CD4-positive, alpha-beta T cell treated with Interleukin-12 subunit alpha and Interleukin-12 subunit beta, for 1 hour (primary cell): ENCODE results near the gene UBE2L5.

ENCODE experiments used
- DNase-seq: peaks from one replicate; pipeline ENCODE4 v3.0.0-alpha.2; 2020

Gene UBE2L5

DNA sequence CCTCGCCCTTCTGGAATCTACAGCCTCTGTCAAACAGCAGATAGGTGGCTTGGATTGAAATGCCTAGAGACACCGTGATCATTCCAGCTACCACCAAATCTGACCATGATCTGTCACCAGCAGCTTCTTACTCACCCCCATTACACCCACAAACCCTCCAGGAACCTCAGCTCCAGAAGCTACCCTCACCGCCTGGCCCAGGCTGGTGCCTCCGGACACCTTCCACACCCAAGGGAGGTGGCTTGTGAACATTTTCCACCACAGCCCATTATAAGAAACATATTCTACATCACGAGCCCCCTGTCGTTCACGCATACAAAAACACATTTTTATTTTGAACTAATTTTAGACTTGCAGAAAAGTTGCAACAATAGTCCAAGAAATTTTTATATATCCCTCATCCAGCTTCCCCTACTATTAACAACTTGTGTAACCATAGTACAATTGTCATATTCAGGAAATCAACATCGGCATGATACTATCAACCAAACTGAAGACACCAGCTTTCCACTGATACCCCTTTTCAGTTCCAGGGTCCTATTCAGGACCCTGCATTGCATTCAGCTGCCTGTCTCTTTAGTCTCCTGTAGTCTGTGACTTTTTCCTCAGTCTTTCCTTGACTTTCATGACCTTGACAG, 15.4 kb upstream of the UBE2L5 start:
- DNase-seq, result no peak

DNA sequence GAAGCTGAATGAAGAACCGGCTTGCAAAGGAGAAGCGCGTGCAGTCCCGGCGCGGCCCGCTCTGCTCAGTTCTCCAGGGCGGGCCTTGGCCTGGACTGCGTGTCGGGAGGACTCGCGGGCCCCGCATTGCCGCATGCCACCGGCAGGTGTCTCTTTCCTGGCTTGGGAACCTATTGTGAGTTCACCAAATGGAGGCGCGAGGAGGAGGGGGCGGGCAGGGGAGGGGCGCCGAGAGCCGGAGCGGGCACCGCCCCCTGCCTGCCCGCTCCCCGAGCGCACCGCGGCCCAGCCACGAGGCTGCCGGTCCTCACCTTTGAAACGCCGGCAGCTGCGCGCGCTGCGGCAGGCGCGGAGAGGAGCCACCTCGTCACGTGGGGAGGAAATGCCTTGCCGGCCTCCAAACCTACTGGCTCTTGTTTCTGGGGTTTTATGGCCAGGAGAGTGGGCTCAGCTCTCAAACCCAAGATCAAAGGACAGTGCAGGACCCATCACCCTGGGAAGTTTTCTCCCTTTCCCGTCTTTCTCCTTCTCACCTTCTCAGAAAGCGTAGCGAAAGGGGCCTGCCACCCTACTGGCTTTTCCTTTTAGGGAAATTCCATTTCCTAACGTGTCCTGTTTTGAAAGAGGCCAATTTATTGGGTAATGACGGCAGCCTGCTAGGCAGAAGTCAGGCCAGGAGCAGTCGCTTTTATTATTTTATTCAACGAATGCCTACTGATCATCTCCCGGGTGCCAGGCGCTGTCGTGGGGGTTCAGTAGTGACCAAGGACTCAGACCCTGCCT, 13.8 kb upstream of the UBE2L5 start:
- DNase-seq, result peak; percentile 94

DNA sequence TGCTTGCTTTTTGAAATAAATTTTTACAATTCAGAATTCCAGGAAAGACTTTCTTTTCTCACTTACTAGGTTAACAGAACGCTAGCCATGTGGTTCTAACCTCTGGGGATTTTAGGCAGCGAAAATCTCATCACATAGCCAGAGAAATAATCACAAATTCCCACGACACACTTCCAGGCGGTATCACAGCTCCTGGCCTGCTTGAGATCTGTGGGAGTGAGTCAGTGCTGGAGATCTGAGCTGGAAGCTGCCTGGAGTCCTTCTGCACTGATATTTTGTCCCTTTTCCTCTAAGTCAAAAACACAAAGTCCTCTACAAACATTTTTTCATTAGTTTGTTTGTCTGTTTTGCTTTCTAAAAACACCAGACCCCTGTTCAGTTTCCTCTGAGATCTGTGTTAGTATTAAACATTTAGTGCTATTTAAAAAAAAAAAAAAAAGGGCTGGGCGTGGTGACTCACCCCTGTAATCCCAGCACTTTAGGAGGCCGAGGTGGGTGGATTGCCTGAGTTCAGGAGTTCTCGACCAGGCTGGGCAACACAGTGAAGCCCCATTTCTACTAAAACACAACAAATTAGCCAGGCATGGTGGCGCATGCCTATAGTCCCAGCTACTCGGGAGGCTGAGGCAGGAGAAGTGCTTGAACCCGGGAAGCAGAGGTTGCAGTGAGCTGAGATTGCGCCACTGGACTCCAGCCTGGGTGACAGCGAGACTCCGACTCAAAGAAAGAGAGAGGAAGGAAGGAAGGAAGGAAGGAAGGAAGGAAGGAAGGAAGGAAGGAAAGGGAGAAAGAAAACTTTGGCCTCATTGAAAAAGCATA, 12.2 kb upstream of the UBE2L5 start:
- no peak for DNase-seq

DNA sequence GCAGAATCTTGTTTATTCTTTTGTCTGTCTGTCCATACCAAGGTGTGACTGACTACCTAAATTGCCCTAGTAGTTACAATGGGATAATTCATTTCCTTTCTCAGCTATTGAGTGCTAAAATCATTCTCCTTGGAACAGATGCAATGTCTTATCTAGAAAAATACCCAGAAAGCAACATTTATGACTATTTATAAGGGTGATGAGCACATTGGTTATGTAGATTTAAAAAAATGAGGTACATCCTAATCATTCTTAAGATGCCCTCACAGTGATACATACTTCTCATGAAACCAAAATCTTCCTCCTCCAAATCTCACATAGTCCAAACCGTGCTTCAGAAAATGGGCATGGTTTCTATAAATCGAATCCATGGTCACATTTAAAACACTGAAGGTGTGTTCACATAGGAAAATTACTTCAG, 11.6 kb upstream of the UBE2L5 start:
- no peak for DNase-seq

DNA sequence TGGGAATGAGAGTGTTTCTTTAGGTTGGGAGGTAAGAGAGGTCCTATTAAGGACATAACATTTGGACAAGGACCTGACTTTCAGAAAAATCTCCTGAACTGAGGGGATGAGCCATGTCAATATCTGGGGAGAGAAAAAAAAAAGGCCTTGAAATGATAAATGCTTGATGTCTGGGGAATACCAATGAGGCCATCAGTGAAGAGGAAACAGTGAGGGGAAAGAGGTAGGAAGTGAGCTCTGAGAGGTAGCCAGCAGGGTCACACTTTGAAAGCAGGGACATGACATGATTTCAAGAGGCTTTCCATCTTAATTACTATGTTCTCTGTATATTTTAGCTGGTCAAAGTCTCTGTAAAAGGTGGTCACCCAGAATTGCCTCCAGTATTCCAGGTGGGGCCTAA, 9.9 kb upstream of the UBE2L5 start:
- DNase-seq, result no peak

DNA sequence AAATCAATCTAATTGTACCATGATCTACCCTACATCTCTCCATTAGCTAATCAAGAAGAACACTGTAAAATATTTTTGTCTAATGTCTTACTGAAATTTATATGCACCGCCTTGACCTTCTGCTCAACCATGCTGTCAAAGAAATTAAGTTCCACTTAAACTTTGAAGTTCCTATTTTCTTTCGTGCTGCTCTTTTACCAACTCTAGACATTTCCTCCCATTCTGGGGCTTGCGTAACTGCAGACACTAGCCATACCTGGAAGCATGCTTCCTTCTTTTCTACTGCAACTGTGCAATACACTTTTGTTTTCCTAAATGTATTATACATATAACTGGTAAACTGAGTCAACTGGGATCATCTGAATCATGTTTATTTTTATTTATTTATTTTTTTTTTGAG, 8.5 kb upstream of the UBE2L5 start:
- no peak for DNase-seq

DNA sequence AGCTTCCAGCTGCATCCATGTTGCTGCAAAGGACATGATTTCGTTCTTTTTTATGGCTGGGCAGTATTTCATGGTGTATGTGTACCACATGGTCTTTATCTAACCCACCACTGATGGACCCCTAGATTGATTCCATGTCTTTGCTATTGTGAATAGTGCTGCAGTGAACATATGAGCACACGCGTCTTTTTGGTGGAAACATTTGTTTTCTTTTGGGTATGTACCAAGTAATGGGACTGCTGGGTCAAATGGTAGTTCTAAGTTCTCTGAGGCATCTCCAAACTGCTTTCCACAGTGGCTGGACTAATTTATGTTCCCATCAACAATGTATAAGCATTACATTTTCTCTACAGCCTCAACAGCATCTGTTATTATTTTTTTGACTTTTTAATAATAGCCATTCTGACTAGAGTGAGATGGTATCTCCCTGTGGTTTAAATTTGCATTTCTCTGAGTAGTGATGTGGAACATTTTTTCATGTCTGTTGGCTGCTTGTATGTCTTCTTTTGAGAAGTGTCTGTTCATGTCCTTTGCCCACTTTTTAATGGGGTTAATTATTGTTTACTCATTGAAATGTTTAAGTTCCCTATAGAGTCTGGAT, 6.8 kb upstream of the UBE2L5 start:
- DNase-seq, result no peak

DNA sequence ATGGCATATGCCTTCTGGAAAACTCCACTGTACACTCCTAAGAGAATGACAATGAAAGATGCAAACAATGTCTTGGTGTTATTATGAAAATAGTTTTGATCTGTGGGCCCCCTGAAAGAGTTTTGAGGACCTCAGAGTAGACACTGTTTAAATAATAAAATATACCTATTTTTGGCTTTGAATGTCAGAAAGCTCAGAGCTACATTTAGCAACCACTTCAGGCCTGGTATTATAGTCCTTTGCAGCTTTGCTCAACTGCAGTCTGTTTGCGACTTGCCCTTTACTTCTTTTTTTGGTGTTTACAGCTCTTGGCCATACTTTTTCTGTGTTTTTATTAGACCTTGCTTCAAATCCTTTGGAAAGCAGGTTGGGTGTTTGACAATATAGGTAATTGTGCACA, 5.8 kb upstream of the UBE2L5 start:
- DNase-seq, result no peak

DNA sequence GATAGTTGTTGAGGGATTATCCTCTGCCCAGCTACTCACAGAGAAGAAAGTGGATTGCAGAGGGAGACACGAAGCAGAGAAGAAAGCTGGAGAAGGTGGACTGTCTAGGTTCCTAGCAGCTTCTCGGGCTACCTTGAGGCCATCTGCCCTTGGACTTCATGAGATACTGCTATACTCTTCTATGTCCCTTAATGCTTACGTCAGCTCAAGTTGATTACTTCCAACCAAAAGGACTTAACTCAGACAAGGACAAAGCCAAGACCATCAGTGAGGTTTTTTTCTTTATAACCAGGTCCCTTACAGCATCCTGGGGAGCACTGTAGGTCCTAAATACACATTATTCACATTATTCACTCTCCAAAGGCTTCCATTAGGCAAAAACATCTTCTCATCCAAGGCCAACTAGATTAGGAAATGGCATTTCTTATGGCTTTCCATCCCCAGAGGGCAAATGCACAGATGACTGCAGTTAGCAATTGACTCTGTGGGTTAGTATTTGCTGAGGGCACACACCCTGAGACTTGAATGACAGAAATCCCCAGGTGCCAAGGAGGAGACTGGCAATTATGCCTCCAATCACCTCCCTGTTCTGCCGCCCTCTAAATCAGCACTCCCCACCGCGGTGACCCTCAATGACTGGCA, 4.1 kb upstream of the UBE2L5 start:
- DNase-seq, result no peak

DNA sequence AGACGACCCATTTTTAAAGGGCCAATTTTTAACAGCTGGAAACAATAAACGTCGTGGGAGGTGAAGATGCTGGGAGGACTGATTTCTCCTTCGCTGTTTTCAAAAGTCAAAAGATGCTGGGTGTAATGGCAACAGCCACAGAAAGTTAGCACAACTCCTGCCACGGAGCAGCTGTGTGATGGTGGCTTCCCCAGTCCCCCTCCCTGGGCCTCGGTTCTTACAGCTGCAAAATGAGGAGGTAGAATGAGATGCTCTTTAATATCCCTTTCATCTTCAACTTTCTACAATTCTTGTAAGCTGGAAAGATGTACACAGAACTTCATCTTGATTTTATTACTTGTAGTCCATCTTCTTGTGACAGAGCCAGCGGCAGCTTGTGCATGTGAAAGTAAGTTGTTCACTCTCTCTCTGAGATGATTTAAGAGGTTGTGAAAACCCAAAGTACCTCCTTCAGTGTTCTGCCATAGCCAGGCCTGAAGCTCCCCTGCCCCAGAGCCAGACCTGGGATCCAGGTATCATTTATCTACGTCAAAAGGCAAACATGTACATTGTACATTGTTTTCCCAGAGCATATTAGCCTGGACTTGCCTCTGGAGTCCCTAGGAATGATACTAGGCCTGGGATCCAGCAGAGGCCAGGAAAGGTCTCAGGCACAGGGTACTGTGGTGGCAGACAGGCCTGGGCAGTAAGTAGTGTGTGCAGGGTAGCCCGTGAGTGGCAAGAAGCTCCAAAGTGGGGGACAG, 3.4 kb upstream of the UBE2L5 start:
- DNase-seq, result no peak

DNA sequence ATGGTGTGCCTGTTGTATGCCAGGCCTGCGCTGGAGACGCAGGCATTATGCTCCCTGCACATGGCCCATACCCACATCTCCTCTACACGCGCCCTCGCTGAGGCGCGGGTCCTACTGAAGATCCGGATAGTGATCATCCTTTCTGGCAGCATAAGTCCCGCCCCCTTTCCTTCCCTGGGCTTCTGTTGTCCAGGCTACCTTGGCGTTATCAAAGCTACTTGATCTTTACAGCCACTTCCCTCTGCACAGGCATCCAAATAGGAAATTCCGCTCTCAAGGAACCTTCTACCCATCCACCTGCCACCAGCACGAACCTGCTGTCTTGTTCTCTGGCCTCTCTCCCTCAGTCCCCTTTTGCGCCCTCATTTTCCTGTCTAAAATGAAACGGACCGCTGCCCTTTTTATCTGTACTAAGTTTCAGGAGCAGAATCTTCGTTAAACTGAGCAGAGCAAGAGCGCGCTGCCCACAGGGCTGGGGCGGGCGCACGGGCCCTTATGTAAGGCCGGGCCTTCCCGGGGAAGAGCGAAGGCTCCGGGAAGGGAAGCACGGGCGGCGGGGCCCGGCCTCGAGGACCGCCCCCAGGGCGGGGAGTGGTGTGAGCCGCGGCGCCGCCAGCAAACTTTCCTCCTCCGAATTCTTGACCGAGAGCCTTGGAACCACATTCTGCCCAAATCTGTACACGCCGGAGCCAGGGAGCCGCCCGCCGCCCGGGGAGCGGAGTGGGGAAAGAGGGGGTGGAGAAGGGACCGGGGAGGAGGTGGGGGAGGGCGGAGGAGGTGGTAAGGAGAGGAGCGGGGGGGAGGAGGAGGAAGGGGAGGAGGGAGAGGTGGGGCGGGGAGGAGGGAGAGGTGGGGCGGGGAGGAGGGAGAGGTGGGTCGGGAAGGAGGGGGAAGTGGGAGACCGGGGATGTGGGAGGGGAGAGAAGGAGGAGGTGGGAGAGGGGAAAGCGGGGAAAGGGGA, 920 bp upstream of the UBE2L5 start:
- peak; percentile 38 for DNase-seq

DNA sequence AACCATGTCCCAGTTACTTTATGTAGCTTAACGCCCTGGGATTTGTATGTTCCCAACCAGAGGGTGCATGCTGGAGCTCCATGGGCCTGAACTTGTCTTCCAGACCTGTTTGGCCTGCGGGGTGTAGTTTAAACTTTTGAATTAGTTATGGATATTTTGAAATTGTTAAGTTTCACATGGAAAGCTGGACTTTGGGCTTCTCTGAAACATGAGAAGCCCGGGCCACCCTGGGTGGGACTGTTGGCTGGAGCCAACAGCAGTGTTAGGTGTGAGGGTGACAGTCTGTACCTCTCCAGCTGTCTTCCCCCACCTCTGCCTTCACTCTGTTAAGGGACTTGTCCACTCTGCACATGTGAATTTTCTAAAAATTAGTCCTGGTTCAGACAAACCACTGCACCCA, 1.6 kb downstream of the UBE2L5 start:
- no peak for DNase-seq

DNA sequence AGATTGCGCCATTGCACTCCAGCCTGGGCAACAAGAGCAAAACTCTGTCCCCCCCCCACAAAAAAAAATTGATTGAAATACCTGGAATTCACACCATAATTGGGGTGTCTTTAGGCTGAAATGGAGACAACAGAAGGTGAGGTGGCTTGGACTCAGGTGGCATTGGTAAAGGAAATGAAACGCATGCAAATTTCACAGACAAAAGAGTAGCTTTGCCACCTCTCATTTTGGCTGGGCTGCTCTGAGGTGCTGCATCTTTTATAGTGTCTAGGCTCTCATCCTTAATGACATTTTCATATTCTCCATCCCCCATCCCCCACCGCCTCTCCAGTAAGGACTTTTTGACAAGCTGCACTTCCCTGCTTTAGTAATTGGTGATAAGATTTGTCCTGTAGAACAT, 6.9 kb downstream of the UBE2L5 start:
- no peak for DNase-seq

DNA sequence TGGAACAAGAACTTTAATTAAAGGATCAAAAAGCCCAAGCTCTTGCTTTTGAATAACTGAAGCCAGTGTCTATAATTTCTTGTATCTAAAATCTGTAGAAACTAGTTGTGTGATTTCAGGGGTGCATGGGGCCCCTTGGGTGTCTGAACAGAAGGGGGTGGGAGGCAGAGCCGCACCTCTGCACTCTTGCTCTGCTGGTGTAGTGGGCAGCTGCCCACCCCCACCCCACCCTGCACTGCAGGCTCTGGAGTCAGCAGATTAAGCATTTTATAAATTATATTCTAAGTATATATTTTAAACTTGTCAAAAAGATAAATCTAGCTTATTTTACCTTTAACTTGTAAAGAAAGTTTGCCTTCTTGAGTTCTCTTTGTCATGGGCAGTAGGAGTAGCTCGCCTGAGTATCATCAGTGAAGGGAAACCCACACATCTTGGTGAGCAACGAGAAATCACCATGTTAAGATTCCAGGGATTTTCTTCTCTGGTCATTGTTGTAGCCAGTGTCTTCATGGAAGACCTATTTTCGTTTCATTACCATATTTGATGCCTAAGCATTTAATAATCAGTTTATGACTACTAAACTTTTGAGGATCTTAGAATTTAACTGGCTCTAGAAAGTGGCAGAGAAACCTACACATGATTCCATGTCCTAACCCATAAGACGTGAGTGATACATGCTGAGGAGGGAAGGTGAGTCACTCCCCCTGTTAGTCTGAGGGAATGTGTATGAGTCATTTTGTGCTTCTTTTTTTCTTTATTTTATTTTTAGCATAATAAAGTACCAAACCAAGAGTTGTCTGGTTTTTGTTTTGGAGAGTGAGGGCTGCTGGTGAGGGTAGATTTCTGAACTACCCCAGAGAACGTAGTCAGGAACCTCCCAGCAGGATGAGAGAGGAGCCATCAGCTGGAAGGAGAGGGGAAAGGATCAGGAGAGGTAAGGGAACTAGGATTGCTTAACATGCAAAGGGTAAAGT, 7.7 kb downstream of the UBE2L5 start:
- no peak for DNase-seq

DNA sequence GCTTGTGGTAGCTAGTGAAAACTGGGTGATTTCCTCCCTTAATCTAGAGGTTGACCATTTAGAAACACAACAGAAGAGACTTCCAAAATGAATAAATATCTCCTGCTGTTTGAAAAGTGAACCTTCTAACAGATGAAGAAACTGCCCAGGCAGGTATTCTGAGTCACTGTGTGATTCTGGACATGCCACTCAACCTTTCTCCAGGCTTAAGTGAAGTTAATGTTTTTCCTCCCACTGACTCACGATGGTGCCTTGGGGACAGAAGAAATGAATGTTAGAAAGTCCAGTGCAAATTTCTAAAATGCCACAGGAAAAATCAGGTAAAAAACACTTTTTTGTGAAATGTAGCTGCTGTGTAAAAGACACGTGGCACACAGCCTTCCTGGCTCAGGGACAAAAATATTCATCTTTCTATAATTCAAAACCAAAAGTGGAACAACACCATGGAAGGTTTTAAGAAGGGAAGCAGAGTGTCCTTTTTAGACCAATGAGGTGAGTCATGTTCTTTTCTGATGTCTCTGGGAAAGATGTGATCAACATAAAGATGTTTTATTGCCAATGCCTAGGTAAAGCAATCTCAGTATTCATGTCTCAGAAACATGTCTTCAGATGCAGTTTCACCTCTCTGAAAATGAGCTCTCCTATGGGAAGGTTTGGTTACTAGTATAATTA, 9.1 kb downstream of the UBE2L5 start:
- no peak for DNase-seq

DNA sequence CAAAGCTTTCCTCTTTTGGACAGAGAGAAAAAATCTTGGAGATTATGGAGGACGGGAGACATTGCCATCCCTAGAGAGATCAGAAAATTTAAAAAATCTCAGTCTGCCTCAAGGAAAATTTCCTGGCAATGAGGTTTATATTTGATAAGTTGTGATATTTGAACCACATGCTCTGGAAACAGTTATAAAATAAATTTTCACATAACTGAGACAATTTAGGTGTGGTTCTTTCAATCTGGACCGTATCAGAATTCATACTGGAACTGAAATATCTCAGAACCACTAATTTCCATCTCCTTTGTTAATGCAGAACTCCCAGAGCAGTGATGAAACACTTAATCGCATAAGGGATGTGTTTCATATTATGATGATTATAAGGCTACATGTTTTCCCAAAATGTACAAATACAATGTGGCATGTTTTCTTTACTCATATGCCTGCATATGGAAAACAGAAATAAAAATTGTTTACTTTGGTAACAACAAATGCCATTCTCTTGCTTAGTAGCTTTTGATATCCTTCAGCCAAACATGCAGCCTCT, 13.7 kb downstream of the UBE2L5 start:
- no peak for DNase-seq

DNA sequence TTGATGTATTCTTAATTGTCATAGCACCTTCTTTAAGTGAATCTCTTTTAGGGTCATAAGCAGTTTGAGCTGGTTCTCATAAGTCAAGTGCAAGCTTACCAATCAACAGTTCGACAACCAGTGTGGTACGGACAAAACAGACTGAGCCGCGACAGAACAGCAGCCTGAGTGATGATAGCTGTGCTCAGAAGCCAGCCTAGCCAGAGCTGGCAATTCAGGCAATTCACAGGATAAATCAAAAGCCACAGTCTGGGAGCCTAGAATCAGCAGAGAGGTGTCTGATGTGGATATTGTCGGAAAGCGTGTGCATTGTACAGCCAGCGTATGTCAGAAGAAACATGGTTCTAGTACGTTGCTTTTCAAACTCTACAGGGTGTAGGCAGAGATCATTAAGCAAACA, 14.9 kb downstream of the UBE2L5 start:
- no peak for DNase-seq

DNA sequence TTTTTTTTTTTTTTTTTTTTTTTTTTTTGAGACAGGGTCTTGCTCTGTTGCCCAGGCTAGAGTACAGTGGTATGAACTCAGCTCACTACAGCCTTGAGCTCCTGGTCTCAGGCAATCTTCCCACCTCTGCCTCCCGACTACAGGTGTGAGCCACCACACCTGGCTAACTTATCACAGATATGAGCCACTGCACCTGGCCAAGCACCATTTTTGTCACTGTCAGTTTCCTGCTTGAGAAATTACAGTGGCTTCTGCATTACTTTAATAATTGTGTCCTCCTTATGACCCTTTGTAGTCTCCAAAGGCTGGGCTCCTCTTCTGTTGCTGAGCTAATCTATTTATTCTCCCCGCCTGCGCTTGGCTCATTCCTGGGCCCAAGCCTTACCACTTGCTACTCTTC, 16.0 kb downstream of the UBE2L5 start:
- DNase-seq, result no peak
